ENCODE data around the gene ABCB10.
"Not testable (repeated sequence)": the region's sequence is repeated elsewhere in the genome, so short reads cannot be mapped to it uniquely, and the experiment has no call there.

ABCB10 gene

DNA sequence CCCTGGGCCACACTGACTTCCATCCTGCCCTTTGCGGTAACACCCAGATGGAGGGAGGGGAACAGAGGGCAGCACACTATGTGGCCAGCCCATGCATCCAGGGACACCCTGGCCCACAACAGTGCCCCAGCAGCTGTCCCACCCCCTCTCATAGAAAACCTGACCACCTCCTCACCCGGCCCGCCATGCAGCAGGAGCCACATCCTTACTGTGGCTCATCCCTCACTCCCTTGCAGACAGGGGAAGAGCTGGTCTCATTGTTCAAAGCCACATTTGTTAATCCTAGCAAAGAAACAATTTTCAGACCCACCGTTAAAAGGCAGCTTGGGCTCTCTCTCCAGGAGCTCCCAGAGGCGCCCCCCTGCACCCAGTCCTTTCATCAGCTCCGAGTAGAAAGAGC, 27.2 kb downstream of the ABCB10 start:
- DNase-seq = no peak

DNA sequence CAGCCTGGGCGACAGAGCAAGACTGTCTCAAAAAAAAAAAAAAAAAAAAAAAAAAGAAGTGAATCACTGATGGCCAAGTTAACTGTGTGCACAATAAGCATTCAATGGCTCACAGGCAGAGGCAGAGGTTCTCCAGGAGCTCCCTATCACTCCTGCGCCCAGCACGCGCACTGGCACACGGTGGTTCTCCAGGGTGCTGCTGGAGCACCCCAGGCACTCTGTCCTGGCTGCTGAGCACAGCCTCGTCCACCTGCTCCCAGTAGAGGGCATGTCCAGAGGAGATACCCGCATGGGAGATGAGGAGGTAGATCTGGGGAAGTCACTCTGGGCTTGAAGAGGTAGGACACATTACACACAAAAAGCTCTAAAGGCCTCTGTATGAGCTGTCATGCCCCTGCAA, 28.9 kb downstream of the ABCB10 start:
- no peak for DNase-seq

DNA sequence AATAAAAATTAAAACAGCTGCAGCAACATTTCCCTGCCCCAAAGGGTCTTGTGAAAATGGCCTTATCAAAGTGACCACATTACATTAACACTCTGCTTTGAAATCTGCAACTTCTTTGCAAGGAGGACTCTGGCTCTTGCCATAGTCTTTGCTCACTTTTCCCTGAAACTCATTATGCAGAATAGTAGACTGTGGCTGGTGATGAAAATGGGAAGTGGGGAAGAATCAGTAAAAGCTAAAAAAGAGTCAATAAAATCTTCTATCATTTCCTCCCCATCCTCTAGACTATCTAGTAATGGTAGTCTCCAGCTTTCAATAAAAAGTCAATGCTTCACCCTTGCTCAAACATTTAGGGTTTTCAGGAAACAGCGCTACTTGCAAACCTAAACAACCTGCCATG, 31.8 kb downstream of the ABCB10 start:
- no peak for DNase-seq

DNA sequence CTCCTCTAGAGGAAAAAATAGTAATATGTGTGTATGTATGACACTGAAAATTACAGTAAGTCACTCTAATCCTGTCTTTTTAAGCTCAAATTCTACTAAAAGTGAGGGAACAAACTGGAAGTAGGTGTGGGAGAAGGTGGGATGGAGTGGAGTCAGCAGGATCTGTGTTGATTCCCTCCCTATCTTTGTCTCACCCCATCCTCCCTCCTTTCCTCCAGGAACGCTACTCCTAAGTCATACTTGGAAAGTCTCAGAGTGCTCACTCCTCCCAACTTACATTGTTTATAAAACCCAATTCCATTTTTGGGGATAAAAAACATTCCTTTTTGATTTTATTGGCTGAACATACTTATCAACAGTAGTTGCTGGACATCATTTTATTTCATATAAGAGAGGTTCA, 35.5 kb downstream of the ABCB10 start:
- DNase-seq = no peak

DNA sequence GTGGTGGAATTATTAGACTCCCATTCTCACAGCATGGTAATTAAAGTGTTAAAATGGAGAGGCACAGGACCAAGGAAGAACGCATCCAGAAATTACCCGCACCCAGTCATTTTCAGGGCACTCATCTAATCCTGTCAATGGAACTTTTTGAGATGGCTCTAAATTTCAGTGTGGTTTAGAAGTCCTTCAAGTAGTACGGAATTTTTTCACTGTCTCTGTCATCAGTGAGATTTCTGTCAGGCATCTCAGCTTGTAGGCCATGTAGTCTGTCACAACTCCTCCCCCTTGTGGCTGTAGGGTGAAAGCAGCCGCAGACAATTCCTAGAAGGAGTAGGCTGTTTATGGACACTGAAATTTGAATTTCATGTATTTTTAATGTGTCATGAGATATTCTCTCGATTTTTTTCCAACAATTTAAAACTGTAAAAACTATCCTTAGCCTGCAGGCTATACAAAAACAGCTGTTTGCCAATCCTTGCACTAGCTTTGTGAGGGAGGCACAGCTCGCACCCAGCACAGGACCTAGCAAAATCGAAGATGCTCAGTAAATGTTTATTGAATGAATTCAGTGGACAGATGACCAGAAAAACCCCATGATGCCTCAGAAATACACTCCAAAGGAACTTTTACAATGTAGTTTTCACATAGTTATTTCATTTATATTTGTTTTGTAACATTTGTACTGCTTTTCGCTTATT, 43.8 kb downstream of the ABCB10 start:
- peak; percentile 71 to 75 for DNase-seq

GRCh38 chr1:229511625-229512024, 46.9 kb downstream of the ABCB10 start:
- not testable (repeated sequence) for DNase-seq

DNA sequence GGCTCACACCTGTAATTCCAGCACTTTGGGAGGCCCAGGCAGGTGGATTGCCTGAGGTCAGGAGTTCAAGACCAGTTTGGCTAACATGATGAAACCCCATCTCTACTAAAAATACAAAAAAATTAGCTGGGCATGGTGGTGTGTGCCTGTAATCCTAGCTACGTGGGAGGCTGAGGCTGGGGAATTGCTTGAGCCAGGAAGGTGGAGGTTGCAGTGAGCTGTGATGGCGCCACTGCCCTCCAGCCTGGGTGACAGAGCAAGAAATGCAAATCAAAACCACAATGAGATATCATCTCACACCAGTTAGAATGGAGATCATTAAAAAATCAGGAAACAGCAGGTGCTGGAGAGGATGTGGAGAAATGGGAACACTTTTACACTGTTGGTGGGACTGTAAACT, 47.3 kb downstream of the ABCB10 start:
- not testable (repeated sequence) for DNase-seq

GRCh38 chr1:229509576-229509975, 48.9 kb downstream of the ABCB10 start:
- DNase-seq = no peak

DNA sequence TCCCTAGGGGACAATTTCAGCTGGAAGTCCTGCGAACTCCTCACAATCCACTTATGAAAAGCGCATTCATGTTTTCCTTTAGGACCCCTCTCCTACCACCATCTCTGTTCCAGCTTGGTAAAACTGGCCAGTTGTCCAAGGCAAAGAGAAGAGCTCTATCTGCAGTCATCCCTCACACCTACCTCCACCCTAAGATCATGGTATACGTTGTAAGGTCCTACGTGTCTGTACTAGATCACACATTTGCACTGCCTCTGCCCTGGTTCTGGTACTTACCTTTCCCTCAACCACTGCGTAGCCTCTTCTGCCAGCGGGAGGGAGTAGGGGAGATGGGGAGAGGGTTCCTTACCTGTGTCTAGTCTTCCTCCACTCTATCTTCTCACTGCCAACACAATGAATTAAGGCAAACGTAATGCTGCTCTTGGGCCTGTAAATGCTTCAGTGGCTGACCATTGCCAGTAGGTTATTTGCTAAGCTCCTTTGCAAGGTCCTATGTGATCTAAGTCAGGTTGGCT, 49.6 kb downstream of the ABCB10 start:
- no peak for DNase-seq

GRCh38 chr1:229507951-229508822, 50.3 kb downstream of the ABCB10 start, which contains the start of gene NUP133:
Gene NUP133 (minus strand): TSS chr1:229508341. CDS start chr1:229508249, 92 bp downstream.
- DNase-seq = peak; percentile 90 to 92

GRCh38 chr1:229507502-229507901, 51.0 kb downstream of the ABCB10 start:
- no peak for DNase-seq

DNA sequence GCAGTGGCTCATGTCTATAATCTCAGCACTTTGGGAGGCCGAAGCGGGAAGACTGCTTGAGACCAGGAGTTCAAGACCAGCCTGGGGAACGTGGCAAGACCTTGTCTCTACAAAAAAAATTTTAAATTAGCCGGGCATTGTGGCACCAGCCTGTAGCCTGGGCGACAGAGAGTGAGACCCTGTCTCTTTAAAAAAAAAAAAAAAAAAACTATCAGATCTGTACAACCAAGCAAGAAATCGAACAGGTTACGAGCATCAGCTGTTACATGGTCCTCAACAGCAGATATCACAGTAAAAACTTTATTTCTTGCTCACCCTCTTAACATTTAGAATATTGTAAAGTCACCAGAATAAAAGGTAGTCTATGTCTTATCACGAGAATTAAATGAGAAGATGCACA, 51.9 kb downstream of the ABCB10 start:
- no peak for DNase-seq

- DNase-seq = no peak
Measured at GRCh38 chr1:229495782-229496181, 62.7 kb downstream of the ABCB10 start.

- no peak for DNase-seq
Measured at GRCh38 chr1:229487181-229487580, 71.3 kb downstream of the ABCB10 start.

DNA sequence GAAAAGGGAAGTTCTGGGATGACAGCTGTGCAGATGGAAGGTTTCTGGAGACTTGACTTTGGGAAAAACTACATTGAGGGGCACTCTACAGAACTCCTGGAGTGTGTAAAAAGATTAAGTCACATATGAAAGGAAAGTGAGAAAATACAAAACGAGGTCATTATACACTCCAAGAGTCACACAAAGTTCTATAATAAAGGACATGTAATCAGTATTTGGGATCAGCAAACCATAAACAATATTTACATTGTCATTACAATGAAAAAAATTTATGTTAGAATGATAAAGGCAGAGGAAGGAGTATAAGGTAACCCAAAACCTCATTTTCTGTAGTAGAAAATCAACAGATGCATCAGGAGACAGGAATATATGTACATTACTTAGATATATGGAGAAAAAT, 73.2 kb downstream of the ABCB10 start:
- DNase-seq = no peak

DNA sequence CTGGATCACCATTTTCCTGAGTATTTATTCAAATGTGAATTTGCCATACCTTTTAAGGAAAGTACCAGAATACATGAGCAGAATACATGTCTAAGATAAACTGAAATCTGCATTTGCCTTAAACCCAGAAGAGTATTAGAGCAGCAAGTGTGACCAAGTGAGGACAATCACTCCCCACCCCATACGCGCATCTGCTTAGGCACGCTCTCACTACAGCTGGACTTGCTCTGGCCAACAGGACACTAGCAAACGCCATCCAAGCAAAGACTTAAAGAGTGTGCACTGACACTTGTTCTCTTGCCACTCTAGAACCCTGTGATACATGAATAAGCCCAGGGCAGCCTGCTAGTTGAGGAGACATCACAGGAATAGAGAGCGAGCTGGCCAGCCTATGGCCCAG, 76.0 kb downstream of the ABCB10 start:
- no peak for DNase-seq

GRCh38 chr1:229480495-229480894, 78.0 kb downstream of the ABCB10 start:
- no peak for DNase-seq

DNA sequence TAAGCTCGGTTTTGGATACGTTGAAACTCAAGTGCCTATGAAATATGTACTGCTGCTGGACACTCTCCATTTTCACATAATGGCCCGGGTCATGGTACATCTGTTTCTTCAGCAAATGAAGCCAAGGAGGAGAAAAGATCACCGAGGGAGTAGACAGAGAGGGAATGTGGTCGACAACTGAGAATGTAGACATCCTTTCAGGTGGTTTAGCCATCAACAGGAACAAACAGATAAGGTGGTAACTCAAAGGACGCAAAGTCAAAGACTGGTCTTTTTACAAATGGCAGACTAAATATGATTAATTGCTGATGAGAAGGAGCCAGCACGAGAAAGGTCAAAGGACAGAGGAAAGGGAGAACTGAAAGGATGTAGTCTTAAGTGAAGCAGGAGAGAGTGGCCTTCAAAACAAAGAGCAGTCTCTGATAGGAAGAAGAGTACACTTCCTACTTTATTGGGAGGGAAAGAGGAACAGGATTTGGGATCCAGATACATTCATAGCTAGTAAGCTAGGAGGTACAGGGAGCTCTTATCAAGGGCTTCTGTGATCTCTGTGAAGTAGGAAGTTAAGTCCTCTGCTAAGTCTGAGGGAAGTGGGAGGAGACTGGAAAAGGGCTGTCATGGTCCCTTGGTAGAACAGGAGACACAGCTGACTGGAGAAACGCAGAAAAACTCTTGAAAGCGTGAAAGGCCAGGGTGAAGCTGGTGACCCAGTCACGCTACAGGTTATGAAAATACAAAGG, 78.7 kb downstream of the ABCB10 start:
- no peak for DNase-seq

GRCh38 chr1:229478852-229479251, 79.7 kb downstream of the ABCB10 start:
- no peak for DNase-seq

- DNase-seq = not testable (repeated sequence)
Measured at GRCh38 chr1:229475859-229476258, 82.6 kb downstream of the ABCB10 start.

GRCh38 chr1:229474509-229474908, 84.0 kb downstream of the ABCB10 start:
- DNase-seq = no peak

DNA sequence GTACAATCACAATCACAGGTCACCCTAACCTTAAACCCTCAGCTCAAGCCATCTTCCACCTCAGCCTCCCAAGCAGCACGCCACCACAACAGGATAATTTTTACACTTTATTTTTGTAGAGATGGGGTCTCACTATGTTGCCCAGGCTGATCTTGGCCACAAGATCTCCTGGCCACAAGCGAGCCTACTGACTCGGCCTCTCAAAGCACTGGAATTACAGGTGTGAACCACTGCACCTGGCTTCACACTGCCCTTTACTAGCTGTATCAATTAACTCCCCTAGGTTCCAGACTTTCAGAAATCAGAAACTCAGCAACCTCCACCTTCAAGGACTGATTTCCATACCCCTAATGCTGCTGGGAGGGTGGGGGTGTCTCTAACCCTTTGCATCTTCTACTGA, 87.3 kb downstream of the ABCB10 start:
- no peak for DNase-seq

- no peak for DNase-seq
Measured at GRCh38 chr1:229470406-229471043, 88.0 kb downstream of the ABCB10 start.

All from AML-193 (cell line).